OCI-LY7 (cell line): ENCODE measurements around the gene VEPH1. TPM values are rescaled to one million over a fixed set of nuclear protein-coding genes. Genes with fewer than 3 reads are reported as not detected.

Experiments
- BruUV-seq: library from RNA; stranded (reverse); fragments of 400-500 nt; replicated peaks from 2 replicates; lab custom pipeline; 2021; lab: Mats Ljungman, UMichigan
- CTCF ChIA-PET: fragments of 300-600 bp; sonication (Branson Sonifier 250); formaldehyde crosslinking; loops from one replicate; lab custom pipeline; 2022; ENCODE audit warnings: antibody characterized with exemption; ENCODE audit not compliant: unreplicated experiment; lab: Charles Lee
- POLR2A ChIA-PET: fragments of 300-600 bp; sonication (Branson Sonifier 250); formaldehyde crosslinking; loops from one replicate; lab custom pipeline; 2022; ENCODE audit warnings: antibody characterized with exemption; lab: Charles Lee
- DNase-seq: peaks from one replicate; pipeline ENCODE4 v3.0.0-alpha.2; 2015; ENCODE audit warnings: low spot score
- H2AFZ ChIP-seq: fragments of 200-600 bp; sonication (generic), shearing (Covaris generic); 2 replicates; pipeline ENCODE4 v1.6.1; 2014; ENCODE audit warnings: mild to moderate bottlenecking, antibody characterized with exemption, low read length, moderate library complexity
- H3K27ac ChIP-seq: fragments of 200-600 bp; sonication (generic); 2 replicates; pipeline ENCODE4 v1.5.1; 2014; ENCODE audit warnings: mixed run types, low read depth, mild to moderate bottlenecking, moderate library complexity, low read length, inconsistent platforms; ENCODE audit not compliant: poor library complexity, severe bottlenecking
- H3K36me3 ChIP-seq: fragments of 200-600 bp; sonication (generic); 2 replicates; pipeline ENCODE4 v1.6.1; 2014; ENCODE audit warnings: mild to moderate bottlenecking, antibody characterized with exemption, low read length, moderate library complexity, mixed read lengths; ENCODE audit not compliant: insufficient read depth
- H3K4me1 ChIP-seq: fragments of 200-600 bp; sonication (generic); 2 replicates; pipeline ENCODE4 v1.5.1; 2014; ENCODE audit warnings: mild to moderate bottlenecking, low read length; ENCODE audit not compliant: insufficient read depth, poor library complexity, severe bottlenecking
- H3K4me2 ChIP-seq: fragments of 200-600 bp; sonication (generic); 2 replicates; pipeline ENCODE4 v1.6.1; 2014; ENCODE audit warnings: mild to moderate bottlenecking, low read length
- H3K4me3 ChIP-seq: fragments of 200-600 bp; sonication (generic); 2 replicates; pipeline ENCODE4 v1.5.1; 2014; ENCODE audit warnings: mild to moderate bottlenecking, low read depth, low read length; ENCODE audit not compliant: poor library complexity, severe bottlenecking
- H3K79me2 ChIP-seq: fragments of 200-600 bp; sonication (generic); 2 replicates; pipeline ENCODE4 v1.6.1; 2016; ENCODE audit warnings: low read depth, mild to moderate bottlenecking, low read length, moderate library complexity, mixed read lengths; ENCODE audit not compliant: insufficient read depth
- H3K9me2 ChIP-seq: fragments of 200-600 bp; sonication (generic); 2 replicates; pipeline ENCODE4 v1.6.1; 2016; ENCODE audit warnings: mild to moderate bottlenecking, low read length, mixed read lengths; ENCODE audit not compliant: insufficient read depth
- H3K9me3 ChIP-seq: fragments of 200-600 bp; sonication (generic); 2 replicates; pipeline ENCODE4 v1.6.1; 2014; ENCODE audit warnings: mild to moderate bottlenecking, mixed run types, low read length, mixed read lengths
- H4K20me1 ChIP-seq: fragments of 200-600 bp; sonication (generic); 2 replicates; pipeline ENCODE4 v1.6.1; 2014; ENCODE audit warnings: mild to moderate bottlenecking, antibody characterized with exemption, low read length, moderate library complexity, mixed read lengths; ENCODE audit not compliant: insufficient read depth
- EZH2phosphoT487 ChIP-seq: fragments of 200-600 bp; sonication (generic); IDR thresholded peaks from 2 replicates; pipeline ENCODE4 v1.6.1; 2018; ENCODE audit warnings: low read depth, borderline replicate concordance, mild to moderate bottlenecking, mixed run types, antibody characterized with exemption, low read length, moderate library complexity, mixed read lengths
- intact Hi-C: fragments of 100-400 bp; cut with micrococcal nuclease; formaldehyde crosslinking; loops from one replicate; pipeline ENCODE4 v1.10.0; 2022; ENCODE audit not compliant: unreplicated experiment
- total RNA-seq, 2 experiments: library from RNA; depleted of rRNA in 1 of 2; stranded (reverse); fragments of >200 nt in 1 of 2; shearing (Covaris generic) in 1 of 2; gene quantifications; 2 replicates each; pipeline ENCODE4 v1.2.3, GENCODE V29; 2014 to 2022
- TF ChIP-seq, protein P1 (sequence below): fragments of 200-600 bp; sonication (generic); conservative IDR thresholded peaks from 2 replicates; pipeline ENCODE4 v1.5.1; 2014; ENCODE audit warnings: mild to moderate bottlenecking, antibody characterized with exemption, low read length, moderate library complexity, mixed read lengths

VEPH1 gene
- total RNA-seq, 2 experiments from 2014 or later: not detected

DNA sequence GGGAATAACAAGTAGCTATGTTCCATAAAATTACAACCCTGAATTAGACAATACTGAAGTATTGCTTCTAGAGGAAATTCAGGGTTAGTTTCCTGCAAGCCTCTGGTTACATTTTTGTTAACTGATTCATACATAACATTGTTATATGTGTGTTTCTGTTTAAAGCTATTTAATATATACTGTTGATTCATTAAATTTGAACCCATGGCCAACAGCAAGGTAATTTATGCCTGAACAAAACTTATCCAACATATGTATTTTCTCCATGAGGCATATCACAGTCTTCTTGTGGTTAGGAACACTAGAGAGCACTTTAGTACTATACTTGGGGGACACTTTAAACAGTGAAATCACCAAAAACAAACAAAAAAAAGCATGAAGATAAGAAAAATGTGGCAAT lies 114.2 kb downstream of the VEPH1 start:
- POLR2A ChIA-PET: no interaction called here
- Histone ChIP-seq H3K4me3 (no peak overlapping the region), H3K79me2 (no peaks in the 10 kb centered on the region), H3K4me2 (no peak overlapping the region), H3K36me3 (no peaks in the 10 kb centered on the region), H3K9me2 (no peaks in the 10 kb centered on the region), H3K4me1 (no peaks in the 10 kb centered on the region), H3K9me3 (no peaks in the 10 kb centered on the region), H3K27ac (no peak overlapping the region), H4K20me1 (no peaks in the 10 kb centered on the region), H2AFZ (no peak overlapping the region)
- no peak for DNase-seq
- CTCF ChIA-PET: no interaction called here
- no peak for TF ChIP-seq EZH2phosphoT487
- TF ChIP-seq, protein P1, sequence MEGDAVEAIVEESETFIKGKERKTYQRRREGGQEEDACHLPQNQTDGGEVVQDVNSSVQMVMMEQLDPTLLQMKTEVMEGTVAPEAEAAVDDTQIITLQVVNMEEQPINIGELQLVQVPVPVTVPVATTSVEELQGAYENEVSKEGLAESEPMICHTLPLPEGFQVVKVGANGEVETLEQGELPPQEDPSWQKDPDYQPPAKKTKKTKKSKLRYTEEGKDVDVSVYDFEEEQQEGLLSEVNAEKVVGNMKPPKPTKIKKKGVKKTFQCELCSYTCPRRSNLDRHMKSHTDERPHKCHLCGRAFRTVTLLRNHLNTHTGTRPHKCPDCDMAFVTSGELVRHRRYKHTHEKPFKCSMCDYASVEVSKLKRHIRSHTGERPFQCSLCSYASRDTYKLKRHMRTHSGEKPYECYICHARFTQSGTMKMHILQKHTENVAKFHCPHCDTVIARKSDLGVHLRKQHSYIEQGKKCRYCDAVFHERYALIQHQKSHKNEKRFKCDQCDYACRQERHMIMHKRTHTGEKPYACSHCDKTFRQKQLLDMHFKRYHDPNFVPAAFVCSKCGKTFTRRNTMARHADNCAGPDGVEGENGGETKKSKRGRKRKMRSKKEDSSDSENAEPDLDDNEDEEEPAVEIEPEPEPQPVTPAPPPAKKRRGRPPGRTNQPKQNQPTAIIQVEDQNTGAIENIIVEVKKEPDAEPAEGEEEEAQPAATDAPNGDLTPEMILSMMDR: no peak
- no TSS peak for BruUV-seq
- intact Hi-C loops: no loop called here

DNA sequence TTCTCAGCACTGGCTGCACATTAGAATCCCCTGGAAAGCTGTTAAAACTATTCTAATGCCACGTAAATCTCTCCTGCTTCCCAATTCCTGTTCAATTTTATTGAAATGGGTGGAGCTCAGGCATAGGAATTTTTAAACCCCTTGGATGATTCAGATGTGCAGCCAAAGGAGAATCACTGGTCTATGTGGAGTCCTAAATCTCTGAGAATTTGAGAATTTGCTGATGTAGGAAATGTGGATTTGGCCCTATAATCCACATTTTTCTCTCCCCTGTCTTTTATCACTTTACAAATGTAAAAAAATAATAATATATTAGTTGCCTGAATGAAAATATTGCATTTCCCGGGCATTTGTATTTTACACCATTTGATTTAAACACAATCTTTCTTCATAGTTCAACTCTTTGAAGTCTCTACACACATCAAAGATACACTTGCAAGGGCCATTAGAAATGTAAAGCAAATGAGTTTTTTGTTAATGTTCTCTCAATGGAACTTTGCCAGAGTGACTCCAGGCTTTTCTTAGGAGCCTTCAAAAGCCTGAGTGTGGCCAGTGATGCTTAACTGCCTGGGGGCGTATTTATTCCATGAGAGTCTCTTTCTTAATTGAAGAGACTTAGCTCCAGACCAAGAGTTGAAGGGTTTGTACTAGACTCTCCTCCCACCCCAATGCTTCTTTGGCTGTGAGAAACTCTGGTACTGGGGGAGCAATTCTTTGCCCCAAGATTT lies 115.3 kb downstream of the VEPH1 start:
- H3K9me3 ChIP-seq: no peaks in the 10 kb centered on the region

DNA sequence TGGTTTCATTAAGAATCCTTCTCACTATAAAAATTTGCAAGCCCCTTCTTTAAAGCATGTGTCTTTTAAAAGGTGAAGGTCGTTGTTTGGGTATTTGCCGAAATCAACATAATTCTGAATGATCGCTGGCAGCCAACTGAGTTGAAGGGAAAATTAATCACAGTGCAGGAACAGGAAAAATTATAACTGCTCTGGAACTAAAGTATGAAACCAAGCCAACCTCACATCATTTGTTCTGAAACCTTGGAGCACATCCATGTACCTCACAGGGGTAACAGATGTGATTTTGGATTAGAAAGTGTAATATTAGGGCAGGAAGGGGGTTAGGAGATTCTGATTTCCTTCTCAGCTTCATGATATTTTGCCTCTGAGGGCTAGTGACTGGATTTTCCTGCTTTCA lies 118.7 kb downstream of the VEPH1 start:
- no TSS peak for BruUV-seq
- ChIA-PET POLR2A (no interaction called here), CTCF (no interaction called here)
- H2AFZ ChIP-seq: no peak overlapping the region
- H3K9me3 ChIP-seq: no peaks in the 10 kb centered on the region
- H3K4me2 ChIP-seq: no peak overlapping the region
- no peak overlapping the region for H3K4me3 ChIP-seq
- TF ChIP-seq, protein P1: no peak
- no peak for TF ChIP-seq EZH2phosphoT487
- no peaks in the 10 kb centered on the region for H3K36me3 ChIP-seq
- no peak overlapping the region for H3K27ac ChIP-seq
- H4K20me1 ChIP-seq: no peaks in the 10 kb centered on the region
- DNase-seq: no peak
- H3K9me2 ChIP-seq: no peaks in the 10 kb centered on the region
- H3K4me1 ChIP-seq: no peaks in the 10 kb centered on the region
- intact Hi-C loops: no loop called here
- H3K79me2 ChIP-seq: no peaks in the 10 kb centered on the region

More for the DNA sequence above, 115.3 kb downstream of the VEPH1 start:
- POLR2A ChIA-PET: interaction anchor here (0.5 kb wide), 1 partner anchor 59 kb away, joined by 3 read pairs; no protein-coding TSS in a partner anchor
- Histone ChIP-seq H2AFZ (no peak overlapping the region), H3K27ac (no peak overlapping the region), H3K4me2 (no peak overlapping the region), H3K79me2 (no peaks in the 10 kb centered on the region), H3K4me3 (no peak overlapping the region), H3K36me3 (no peaks in the 10 kb centered on the region), H4K20me1 (no peaks in the 10 kb centered on the region), H3K9me2 (no peaks in the 10 kb centered on the region), H3K4me1 (no peaks in the 10 kb centered on the region)
- BruUV-seq: no TSS peak
- DNase-seq: no peak
- intact Hi-C loops: no loop called here
- no peak for TF ChIP-seq EZH2phosphoT487
- TF ChIP-seq, protein P1: no peak
- CTCF ChIA-PET: no interaction called here
